Choroid plexus epithelial cell (primary cell): Measurements from ENCODE around the gene MRPL55.

Source experiments
- DNase-seq: peaks from one replicate; pipeline ENCODE4 v3.0.0-alpha.2; 2010; ENCODE audit warnings: low read depth
- H3K4me3 ChIP-seq: 2 replicates; pipeline ENCODE4 v1.5.1; 2011; ENCODE audit warnings: low read depth, mild to moderate bottlenecking, control low read depth, low read length, moderate library complexity
- TF ChIP-seq, protein P1 (sequence below): conservative IDR thresholded peaks from 2 replicates; pipeline ENCODE4 v1.5.1; 2011; ENCODE audit warnings: low read depth, mild to moderate bottlenecking, control low read depth, inconsistent platforms, low read length, moderate library complexity

The MRPL55 gene

DNA sequence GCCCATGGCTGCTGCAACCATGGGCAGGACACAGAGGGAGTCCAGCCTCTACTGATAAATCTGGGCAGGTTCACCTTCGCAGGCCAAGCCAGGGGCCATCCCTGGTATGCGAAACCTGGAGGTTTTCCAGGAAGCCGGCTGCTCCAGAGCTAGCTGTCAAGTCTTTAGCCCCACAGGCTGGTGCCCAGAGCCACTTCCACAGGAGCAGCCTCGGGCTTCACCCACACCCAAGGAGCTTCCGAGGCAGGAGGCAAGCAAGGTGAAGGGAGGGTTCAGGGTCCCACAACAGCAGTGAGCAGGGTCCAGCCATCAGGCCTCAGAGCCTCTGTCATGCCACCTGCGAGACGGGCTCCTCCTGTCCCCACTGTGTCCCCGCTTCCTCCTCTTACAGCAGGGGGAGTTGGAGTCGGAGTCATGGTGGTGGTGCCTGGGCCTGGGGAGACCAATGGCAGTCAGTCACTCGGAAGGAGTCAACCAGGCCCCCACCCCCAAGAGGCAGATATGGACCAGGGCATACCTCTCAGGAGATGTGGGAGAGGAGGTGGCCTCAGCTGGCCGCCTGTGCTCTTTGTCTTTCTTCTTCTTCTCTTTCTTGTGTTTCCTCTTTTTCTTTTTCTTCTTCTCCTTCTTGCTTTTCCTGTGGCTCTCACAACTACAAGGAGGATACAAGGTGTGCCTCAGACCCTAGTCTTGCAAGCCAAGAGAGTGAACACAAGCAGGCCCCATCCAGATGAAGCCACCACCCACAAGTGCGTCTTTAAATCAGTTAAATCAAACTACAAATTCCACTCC is 8.1 kb downstream of the MRPL55 start:
- TF ChIP-seq, protein P1, sequence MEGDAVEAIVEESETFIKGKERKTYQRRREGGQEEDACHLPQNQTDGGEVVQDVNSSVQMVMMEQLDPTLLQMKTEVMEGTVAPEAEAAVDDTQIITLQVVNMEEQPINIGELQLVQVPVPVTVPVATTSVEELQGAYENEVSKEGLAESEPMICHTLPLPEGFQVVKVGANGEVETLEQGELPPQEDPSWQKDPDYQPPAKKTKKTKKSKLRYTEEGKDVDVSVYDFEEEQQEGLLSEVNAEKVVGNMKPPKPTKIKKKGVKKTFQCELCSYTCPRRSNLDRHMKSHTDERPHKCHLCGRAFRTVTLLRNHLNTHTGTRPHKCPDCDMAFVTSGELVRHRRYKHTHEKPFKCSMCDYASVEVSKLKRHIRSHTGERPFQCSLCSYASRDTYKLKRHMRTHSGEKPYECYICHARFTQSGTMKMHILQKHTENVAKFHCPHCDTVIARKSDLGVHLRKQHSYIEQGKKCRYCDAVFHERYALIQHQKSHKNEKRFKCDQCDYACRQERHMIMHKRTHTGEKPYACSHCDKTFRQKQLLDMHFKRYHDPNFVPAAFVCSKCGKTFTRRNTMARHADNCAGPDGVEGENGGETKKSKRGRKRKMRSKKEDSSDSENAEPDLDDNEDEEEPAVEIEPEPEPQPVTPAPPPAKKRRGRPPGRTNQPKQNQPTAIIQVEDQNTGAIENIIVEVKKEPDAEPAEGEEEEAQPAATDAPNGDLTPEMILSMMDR = no peak
- no peak overlapping the region for H3K4me3 ChIP-seq
- DNase-seq = no peak

DNA sequence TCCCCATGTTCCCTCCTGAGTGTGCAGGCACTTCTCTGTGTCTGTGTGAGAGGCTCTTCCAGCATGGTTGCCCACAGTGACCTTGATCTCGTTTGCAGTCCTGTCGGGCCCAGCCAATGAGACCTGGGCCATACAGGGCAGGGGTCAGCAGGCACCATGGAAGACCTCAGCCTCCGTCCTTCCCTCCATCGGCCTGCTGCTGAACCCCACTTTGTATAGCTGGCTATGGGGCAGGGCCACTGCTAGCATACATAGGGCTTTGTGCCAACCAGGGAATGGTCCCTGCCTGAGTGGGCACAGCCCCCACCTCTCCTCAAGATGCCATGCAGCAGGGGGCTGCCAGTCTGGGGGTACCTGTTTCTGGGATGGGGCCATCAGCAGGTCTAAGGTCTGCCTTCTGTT is 9.8 kb downstream of the MRPL55 start:
- no peak overlapping the region for H3K4me3 ChIP-seq
- no peak for DNase-seq
- TF ChIP-seq, protein P1 = no peak

DNA sequence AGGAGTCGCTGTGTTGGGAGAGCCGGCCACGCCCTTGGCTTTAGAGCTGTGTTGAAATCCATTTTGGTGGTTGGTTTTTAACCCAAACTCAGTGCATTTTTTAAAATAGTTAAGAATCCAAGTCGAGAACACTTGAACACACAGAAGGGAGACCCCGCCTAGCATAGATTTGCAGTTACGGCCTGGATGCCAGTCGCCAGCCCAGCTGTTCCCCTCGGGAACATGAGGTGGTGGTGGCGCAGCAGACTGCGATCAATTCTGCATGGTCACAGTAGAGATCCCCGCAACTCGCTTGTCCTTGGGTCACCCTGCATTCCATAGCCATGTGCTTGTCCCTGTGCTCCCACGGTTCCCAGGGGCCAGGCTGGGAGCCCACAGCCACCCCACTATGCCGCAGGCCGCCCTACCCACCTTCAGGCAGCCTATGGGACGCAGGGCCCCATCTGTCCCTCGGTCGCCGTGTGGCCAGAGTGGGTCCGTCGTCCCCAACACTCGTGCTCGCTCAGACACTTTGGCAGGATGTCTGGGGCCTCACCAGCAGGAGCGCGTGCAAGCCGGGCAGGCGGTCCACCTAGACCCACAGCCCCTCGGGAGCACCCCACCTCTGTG is 10.7 kb downstream of the MRPL55 start:
- no peak for DNase-seq
- TF ChIP-seq, protein P1 = no peak
- no peak overlapping the region for H3K4me3 ChIP-seq

DNA sequence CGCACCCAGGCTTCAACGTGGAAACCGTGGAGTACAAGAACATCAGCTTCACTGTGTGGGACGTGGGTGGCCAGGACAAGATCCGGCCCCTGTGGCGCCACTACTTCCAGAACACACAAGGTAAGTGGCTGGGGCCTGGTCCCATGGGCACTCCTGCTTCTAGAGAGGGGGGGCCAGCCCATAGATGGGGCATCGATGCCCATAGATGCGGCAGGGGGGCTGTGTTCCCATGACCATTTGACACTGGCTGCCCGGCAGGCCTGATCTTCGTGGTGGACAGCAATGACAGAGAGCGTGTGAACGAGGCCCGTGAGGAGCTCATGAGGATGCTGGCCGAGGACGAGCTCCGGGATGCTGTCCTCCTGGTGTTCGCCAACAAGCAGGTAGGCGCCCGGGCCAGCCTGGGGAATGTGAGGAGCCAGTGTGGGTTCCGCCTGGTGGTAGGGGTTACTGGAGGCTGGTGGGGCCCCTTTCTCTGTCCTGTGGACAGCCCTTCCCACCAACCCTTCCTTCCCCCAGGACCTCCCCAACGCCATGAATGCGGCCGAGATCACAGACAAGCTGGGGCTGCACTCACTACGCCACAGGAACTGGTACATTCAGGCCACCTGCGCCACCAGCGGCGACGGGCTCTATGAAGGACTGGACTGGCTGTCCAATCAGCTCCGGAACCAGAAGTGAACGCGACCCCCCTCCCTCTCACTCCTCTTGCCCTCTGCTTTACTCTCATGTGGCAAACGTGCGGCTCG is 11.6 kb downstream of the MRPL55 start:
- TF ChIP-seq, protein P1 = no peak
- H3K4me3 ChIP-seq = no peak overlapping the region
- no peak for DNase-seq

DNA sequence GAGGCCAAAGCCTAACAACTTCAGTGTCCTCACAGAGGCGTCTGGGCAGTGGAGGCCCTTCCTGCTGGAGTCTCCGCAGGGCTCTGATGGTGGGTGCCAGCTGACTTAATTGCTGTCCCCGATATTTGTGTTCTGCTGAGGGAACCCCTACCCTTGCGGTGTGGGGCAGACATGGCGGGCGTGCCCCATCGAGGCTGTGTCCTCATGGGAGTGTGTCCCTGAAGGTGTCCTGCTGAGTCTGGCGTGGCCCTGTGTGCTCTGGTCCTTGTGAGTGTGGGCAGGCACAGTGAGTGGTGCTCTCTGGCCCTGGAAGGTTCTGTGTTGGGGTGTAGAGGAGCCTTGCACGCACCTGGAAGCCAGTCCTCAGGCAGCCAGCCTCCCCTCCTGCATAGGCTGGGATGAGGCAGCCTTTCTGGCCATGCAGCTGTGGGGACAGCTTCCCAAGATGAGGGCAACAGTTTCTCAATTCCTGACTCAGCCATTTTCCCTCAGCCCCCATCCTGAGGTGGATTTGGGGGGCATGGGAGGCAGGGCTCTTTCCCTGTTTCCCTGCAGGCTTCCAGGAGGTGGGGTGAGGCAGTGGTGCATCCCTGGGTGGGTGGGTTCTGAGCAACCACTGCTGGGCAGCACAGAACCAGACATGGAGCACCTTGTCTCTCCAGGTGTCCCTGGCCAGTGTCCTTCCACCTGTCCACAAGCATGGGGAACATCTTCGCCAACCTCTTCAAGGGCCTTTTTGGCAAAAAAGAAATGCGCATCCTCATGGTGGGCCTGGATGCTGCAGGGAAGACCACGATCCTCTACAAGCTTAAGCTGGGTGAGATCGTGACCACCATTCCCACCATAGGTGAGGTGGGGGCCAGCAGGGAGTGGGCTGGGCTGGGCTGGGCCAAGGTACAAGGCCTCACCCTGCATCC is 12.4 kb downstream of the MRPL55 start:
- TF ChIP-seq, protein P1 = no peak
- no peak overlapping the region for H3K4me3 ChIP-seq
- DNase-seq = no peak

DNA sequence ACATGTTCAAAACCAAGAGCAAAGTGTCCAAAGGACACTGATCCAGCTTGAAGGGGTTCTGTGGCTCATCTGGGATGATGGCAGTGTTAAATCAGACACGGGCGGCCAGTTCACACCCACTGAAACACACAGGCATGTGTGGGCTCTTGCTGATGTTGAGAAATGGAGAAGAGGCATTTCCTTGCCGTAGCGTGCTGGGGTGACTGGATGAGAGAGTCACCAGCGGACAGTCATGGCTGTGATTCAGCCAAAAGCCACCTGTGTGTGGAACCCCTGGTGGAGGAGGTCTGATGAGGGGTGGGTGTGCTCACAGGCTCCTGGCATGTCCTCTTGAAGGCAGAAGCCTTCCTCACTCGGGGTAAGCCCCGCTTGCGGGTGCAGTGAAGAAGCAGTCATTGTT is 13.2 kb downstream of the MRPL55 start:
- H3K4me3 ChIP-seq = no peak overlapping the region
- TF ChIP-seq, protein P1 = no peak
- DNase-seq = no peak
